GM12864 (cell line): ENCODE data around the gene WDR59.

Experiments
- DNase-seq: peaks from one replicate; pipeline ENCODE4 v3.0.0-alpha.2; 2011; ENCODE audit warnings: low read depth
- H3K4me3 ChIP-seq: 2 replicates; pipeline ENCODE4 v1.5.1; 2011; ENCODE audit warnings: mild to moderate bottlenecking, low read depth, low read length, control low read depth
- CTCF ChIP-seq: IDR thresholded peaks from 2 replicates; pipeline ENCODE4 v1.5.1; 2011; ENCODE audit warnings: low read depth, mild to moderate bottlenecking, moderate library complexity, low read length, control low read depth, inconsistent platforms; ENCODE audit errors: missing control alignments

The WDR59 gene

GRCh38 chr16:75010427-75010826 lies 25.5 kb upstream of the WDR59 start:
- no peak for DNase-seq
- no peak overlapping the region for H3K4me3 ChIP-seq
- no peak for TF ChIP-seq CTCF

GRCh38 chr16:75007443-75007842 lies 22.5 kb upstream of the WDR59 start:
- no peak overlapping the region; the same call in 1 of the 2 replicates for H3K4me3 ChIP-seq
- DNase-seq: no peak
- TF ChIP-seq CTCF: no peak

DNA sequence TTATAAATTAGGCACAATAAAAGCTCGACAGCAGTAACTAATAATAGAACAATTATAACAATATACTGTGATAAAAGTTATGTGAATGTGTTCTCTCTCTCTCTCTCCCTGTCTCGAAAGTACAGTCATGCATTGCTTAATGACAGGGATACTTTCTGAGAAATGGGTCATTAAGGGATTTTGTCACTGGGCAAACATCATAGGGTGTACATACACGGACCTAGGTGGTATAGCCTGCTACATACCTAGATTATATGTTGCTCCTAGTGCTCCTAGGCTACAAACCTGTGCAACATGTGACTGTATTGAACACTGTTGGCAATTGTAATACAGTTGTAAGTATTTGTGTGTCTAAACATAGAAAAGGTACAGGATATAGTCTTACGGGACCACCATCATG lies 20.8 kb upstream of the WDR59 start:
- no peak overlapping the region for H3K4me3 ChIP-seq
- no peak for DNase-seq
- TF ChIP-seq CTCF: no peak

GRCh38 chr16:75004460-75004859 lies 19.5 kb upstream of the WDR59 start:
- TF ChIP-seq CTCF: no peak
- no peak for DNase-seq
- no peak overlapping the region for H3K4me3 ChIP-seq

- DNase-seq: no peak
- no peak overlapping the region for H3K4me3 ChIP-seq
- TF ChIP-seq CTCF: no peak
Measured at GRCh38 chr16:75003931-75004330, 19.0 kb upstream of the WDR59 start.

DNA sequence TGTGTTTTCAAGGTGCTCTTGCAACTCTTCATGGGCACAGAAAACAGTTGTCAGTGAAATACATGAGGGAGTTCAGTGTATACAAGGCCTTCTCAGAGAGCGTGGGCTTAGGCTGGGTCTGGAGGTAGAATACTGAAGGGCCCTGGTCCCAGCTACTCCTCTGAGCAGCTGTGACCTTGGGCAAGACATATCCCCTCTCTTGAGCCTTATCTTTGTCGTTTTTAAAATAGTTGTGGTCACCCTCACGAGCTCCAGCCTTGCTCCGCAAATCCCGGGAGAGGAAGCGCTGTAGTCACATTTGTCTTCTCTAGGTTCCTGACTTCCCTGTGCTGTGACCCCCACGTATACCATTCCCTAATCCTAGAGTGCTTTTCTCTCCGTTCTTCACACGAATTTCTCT lies 17.6 kb upstream of the WDR59 start:
- no peak overlapping the region for H3K4me3 ChIP-seq
- no peak for DNase-seq
- no peak for TF ChIP-seq CTCF

GRCh38 chr16:75000481-75001081 lies 15.7 kb upstream of the WDR59 start:
- peak overlapping the region; percentile 80 for H3K4me3 ChIP-seq
- no peak for DNase-seq
- TF ChIP-seq CTCF: peak; percentile 22
